IMR-90 (cell line): Measurements from ENCODE around the gene EXT2. TPM values are rescaled to one million over a fixed set of nuclear protein-coding genes. Genes with fewer than 3 reads are reported as not detected.

Experiments
- ATAC-seq: fragments of 200-7000 bp; cut with Tn5 transposase; 2 replicates; pipeline ENCODE4 v1.9.1; 2020; ENCODE audit warnings: low read depth, mild to moderate bottlenecking, moderate library complexity
- BruUV-seq: library from RNA; stranded (reverse); fragments of 400-500 nt; replicated peaks from 2 replicates; lab custom pipeline; 2021; lab: Mats Ljungman, UMichigan
- CTCF ChIA-PET: fragments of 300-600 bp; formaldehyde crosslinking; extraction: SDS; loops from one replicate; lab custom pipeline; 2021; ENCODE audit warnings: antibody characterized with exemption; lab: Yijun Ruan, JAX
- POLR2A ChIA-PET: fragments of 300-600 bp; sonication (Branson Sonifier 250); formaldehyde crosslinking; loops from one replicate; lab custom pipeline; 2022; ENCODE audit warnings: antibody characterized with exemption; ENCODE audit not compliant: unreplicated experiment; lab: Charles Lee
- DNase-seq: peaks from one replicate; pipeline ENCODE4 v3.0.0; 2013
- H2AFZ ChIP-seq: replicated peaks from 2 replicates; pipeline ENCODE3; 2013; ENCODE audit warnings: low read length, mild to moderate bottlenecking; ENCODE audit not compliant: poor library complexity
- H2AK5ac ChIP-seq: 2 replicates; pipeline ENCODE4 v1.6.1; 2013; ENCODE audit warnings: low read depth, low read length, inconsistent platforms
- H2AK9ac ChIP-seq: replicated peaks from 2 replicates; pipeline ENCODE3; 2013; ENCODE audit warnings: mild to moderate bottlenecking, low read depth, low read length, moderate library complexity; ENCODE audit not compliant: poor library complexity
- H2BK120ac ChIP-seq: 2 replicates; pipeline ENCODE4 v1.6.1; 2013; ENCODE audit warnings: low read depth, low read length, inconsistent platforms
- H2BK15ac ChIP-seq: 3 replicates; pipeline ENCODE4 v1.6.1; 2013; ENCODE audit warnings: low read depth, low read length, inconsistent platforms
- H2BK20ac ChIP-seq: 2 replicates; pipeline ENCODE4 v1.6.1; 2013; ENCODE audit warnings: low read depth, mild to moderate bottlenecking, inconsistent platforms, low read length, moderate library complexity
- H2BK5ac ChIP-seq: 2 replicates; pipeline ENCODE4 v1.6.1; 2013; ENCODE audit warnings: mild to moderate bottlenecking, low read depth, low read length, inconsistent platforms; ENCODE audit not compliant: poor library complexity, severe bottlenecking
- H3K14ac ChIP-seq: replicated peaks from 2 replicates; pipeline ENCODE4 v1.6.1; 2013; ENCODE audit warnings: low read depth, low read length, inconsistent platforms
- H3K18ac ChIP-seq: 2 replicates; pipeline ENCODE4 v1.6.1; 2013; ENCODE audit warnings: low read depth, low read length, control low read depth
- H3K23ac ChIP-seq: 2 replicates; pipeline ENCODE4 v1.6.1; 2013; ENCODE audit warnings: low read depth, low read length, inconsistent platforms
- H3K27ac ChIP-seq: 2 replicates; pipeline ENCODE4 v1.5.1; 2013; ENCODE audit warnings: mild to moderate bottlenecking, control low read depth, low read length; ENCODE audit not compliant: insufficient read depth
- H3K27me3 ChIP-seq: 2 replicates; pipeline ENCODE4 v1.6.1; 2013; ENCODE audit warnings: low read length; ENCODE audit not compliant: control insufficient read depth, insufficient read depth
- H3K36me3 ChIP-seq: 2 replicates; pipeline ENCODE4 v1.6.1; 2013; ENCODE audit warnings: low read length, mixed read lengths; ENCODE audit not compliant: control insufficient read depth, insufficient read depth
- H3K4ac ChIP-seq: 2 replicates; pipeline ENCODE4 v1.6.1; 2013; ENCODE audit warnings: low read depth, low read length, inconsistent platforms
- H3K4me1 ChIP-seq: 2 replicates; pipeline ENCODE4 v1.6.1; 2013; ENCODE audit warnings: low read length, mixed read lengths; ENCODE audit not compliant: control insufficient read depth, insufficient read depth
- H3K4me2 ChIP-seq: 2 replicates; pipeline ENCODE4 v1.6.1; 2013; ENCODE audit warnings: low read depth, mild to moderate bottlenecking, control low read depth, low read length, moderate library complexity
- H3K4me3 ChIP-seq: 2 replicates; pipeline ENCODE4 v1.5.1; 2013; ENCODE audit warnings: low read depth, mild to moderate bottlenecking, control low read depth, low read length, moderate library complexity; ENCODE audit not compliant: insufficient read depth
- H3K56ac ChIP-seq: 2 replicates; pipeline ENCODE4 v1.6.1; 2013; ENCODE audit warnings: low read length, inconsistent platforms; ENCODE audit not compliant: insufficient read depth; ENCODE audit errors: extremely low read depth
- H3K79me1 ChIP-seq, 2 experiments: 2 replicates each; pipeline ENCODE4 v1.6.1; 2013; ENCODE audit warnings: low read length in 2 of 2, inconsistent platforms in 1 of 2, low read depth in 1 of 2
- H3K9ac ChIP-seq: 2 replicates; pipeline ENCODE4 v1.6.1; 2013; ENCODE audit warnings: low read depth, low read length, control low read depth
- H3K9me1 ChIP-seq: 2 replicates; pipeline ENCODE4 v1.6.1; 2013; ENCODE audit warnings: low read length, inconsistent platforms; ENCODE audit not compliant: insufficient read depth
- H3K9me3 ChIP-seq: 2 replicates; pipeline ENCODE4 v1.6.1; 2013; ENCODE audit warnings: low read length; ENCODE audit not compliant: control insufficient read depth, insufficient read depth
- H4K20me1 ChIP-seq: 2 replicates; pipeline ENCODE4 v1.6.1; 2013; ENCODE audit warnings: low read length, inconsistent platforms; ENCODE audit not compliant: insufficient read depth
- H4K5ac ChIP-seq: 2 replicates; pipeline ENCODE4 v1.6.1; 2013; ENCODE audit warnings: mild to moderate bottlenecking, low read depth, low read length, control low read depth
- H4K8ac ChIP-seq, 2 experiments: 2 replicates each; pipeline ENCODE4 v1.6.1; 2013; ENCODE audit warnings: low read depth in 2 of 2, low read length in 2 of 2, control low read depth in 1 of 2, inconsistent platforms in 1 of 2
- H4K91ac ChIP-seq: 2 replicates; pipeline ENCODE4 v1.6.1; 2013; ENCODE audit warnings: low read depth, low read length, inconsistent platforms; ENCODE audit not compliant: insufficient read depth
- CEBPB ChIP-seq: IDR thresholded peaks from 2 replicates; pipeline ENCODE4 v1.6.1; 2012; ENCODE audit warnings: low read depth, low read length, improper control_type of control experiment
- WGBS, 2 experiments: methylation state at CpG; one replicate each; pipeline versions ENCODE4 v1.1.5 to v1.1.7; 2013; ENCODE audit warnings: missing lambda C conversion rate in 2 of 2; ENCODE audit not compliant: insufficient read length in 1 of 2; ENCODE audit errors: extremely low coverage in 2 of 2; 5-methylcytosine and 5-hydroxymethylcytosine counted together
- dilution Hi-C: fragments of 300-500 bp; cut with HindIII; formaldehyde crosslinking; loops from one replicate; pipeline ENCODE4 v1.14.3; 2018; ENCODE audit warnings: low sequenced_read_pairs; ENCODE audit not compliant: unreplicated experiment
- in situ Hi-C: fragments of 300-500 bp; cut with MboI; formaldehyde crosslinking; loops from 3 replicates; pipeline ENCODE4 v1.14.3; 2019; ENCODE audit warnings: low sequenced_read_pairs, inconsistent platforms, mixed read lengths
- intact Hi-C: fragments of 100-400 bp; cut with micrococcal nuclease; formaldehyde crosslinking; loops from 2 replicates; pipeline ENCODE4 v1.10.0; 2022
- polyA plus RNA-seq, 3 experiments: library from polyadenylated mRNA; depleted of rRNA; stranded (reverse); fragments of >200 nt; gene quantifications; 2 replicates each; pipeline ENCODE4 v1.2.3, GENCODE V29; 2012; ENCODE audit warnings: low replicate concordance in 1 of 3
- total RNA-seq: library from RNA; depleted of rRNA; stranded (reverse); fragments of >200 nt; gene quantifications from 2 replicates; pipeline ENCODE4 v1.2.3, GENCODE V29; 2012
- TF ChIP-seq, protein P1 (sequence below): conservative IDR thresholded peaks from 2 replicates; pipeline ENCODE4 v1.5.1; 2012; ENCODE audit warnings: mild to moderate bottlenecking, low read depth, low read length, improper control_type of control experiment

The EXT2 gene
- total and polyA plus RNA-seq, 2 of the 4 experiments (the other 2 are of a cell fraction), result 75.0 to 85.3 TPM

DNA sequence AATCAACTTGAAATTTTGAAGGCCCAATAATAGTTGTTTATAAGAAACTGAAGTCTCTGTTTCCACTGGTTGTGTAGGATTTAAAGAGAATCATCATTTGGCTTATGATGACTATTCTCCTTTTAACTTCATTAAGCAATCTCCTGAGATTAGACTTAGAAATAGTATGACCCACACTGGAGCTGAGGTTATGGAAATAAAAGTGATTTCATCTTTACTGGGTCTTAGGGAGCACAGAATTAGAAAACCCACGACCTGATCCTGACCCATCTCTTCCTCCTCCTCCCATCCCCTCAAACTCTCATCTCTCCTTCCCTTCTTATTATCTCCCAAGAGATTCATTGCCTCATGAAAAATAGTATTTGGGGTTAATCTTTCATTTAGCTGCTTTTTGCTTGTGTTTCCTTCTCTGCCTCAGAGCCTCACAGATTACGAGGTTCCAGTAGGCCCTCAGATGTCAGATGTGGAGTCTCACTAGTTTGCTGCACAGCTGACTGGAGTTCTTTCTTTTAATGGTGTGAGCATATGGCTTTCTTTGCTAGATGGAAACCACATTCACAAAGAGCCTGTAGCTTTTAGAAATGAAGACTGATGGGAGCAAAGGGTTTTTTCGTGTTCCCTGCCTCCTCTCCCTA lies 129.5 kb downstream of the EXT2 start:
- peak; percentile 25; the same call in 1 of the 2 replicates for TF ChIP-seq CEBPB
- TF ChIP-seq, protein P1, sequence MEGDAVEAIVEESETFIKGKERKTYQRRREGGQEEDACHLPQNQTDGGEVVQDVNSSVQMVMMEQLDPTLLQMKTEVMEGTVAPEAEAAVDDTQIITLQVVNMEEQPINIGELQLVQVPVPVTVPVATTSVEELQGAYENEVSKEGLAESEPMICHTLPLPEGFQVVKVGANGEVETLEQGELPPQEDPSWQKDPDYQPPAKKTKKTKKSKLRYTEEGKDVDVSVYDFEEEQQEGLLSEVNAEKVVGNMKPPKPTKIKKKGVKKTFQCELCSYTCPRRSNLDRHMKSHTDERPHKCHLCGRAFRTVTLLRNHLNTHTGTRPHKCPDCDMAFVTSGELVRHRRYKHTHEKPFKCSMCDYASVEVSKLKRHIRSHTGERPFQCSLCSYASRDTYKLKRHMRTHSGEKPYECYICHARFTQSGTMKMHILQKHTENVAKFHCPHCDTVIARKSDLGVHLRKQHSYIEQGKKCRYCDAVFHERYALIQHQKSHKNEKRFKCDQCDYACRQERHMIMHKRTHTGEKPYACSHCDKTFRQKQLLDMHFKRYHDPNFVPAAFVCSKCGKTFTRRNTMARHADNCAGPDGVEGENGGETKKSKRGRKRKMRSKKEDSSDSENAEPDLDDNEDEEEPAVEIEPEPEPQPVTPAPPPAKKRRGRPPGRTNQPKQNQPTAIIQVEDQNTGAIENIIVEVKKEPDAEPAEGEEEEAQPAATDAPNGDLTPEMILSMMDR, result no peak
- H3K9me3 ChIP-seq, result no peaks in the 10 kb centered on the region
- no peak overlapping the region for H3K23ac ChIP-seq
- H4K20me1 ChIP-seq, result no peaks in the 10 kb centered on the region
- no peaks in the 10 kb centered on the region for H3K79me1 ChIP-seq
- H3K4me3 ChIP-seq, result no peak overlapping the region
- H3K27ac ChIP-seq, result no peak overlapping the region
- no peak overlapping the region for H3K56ac ChIP-seq
- H3K4me1 ChIP-seq, result peaks cover 14% of the 10 kb centered on the region
- H4K8ac ChIP-seq, result no peak overlapping the region
- H2AK5ac ChIP-seq, result no peak overlapping the region
- no peak overlapping the region for H3K9ac ChIP-seq
- DNase-seq, result no peak
- H2AK9ac ChIP-seq, result no peak overlapping the region
- no peak overlapping the region for H4K91ac ChIP-seq
- H2BK15ac ChIP-seq, result no peak overlapping the region
- dilution Hi-C loops, result no loop called here
- H2BK5ac ChIP-seq, result no peak overlapping the region
- H3K27me3 ChIP-seq, result no peaks in the 10 kb centered on the region
- H4K5ac ChIP-seq, result no peak overlapping the region
- H3K9me1 ChIP-seq, result peaks cover 10% of the 10 kb centered on the region; the same call in 1 of the 2 replicates
- no peaks in the 10 kb centered on the region for H3K36me3 ChIP-seq
- POLR2A ChIA-PET, result interaction anchor here (1.0 kb wide), 1 partner anchor 12 kb away, joined by 6 read pairs; no protein-coding TSS in a partner anchor
- no peak overlapping the region for H3K4me2 ChIP-seq
- ATAC-seq, result no peak
- H2BK120ac ChIP-seq, result no peak overlapping the region
- no peak overlapping the region for H3K14ac ChIP-seq
- in situ Hi-C loops, result no loop called here
- H3K18ac ChIP-seq, result no peak overlapping the region
- H2AFZ ChIP-seq, result no peak overlapping the region
- H2BK20ac ChIP-seq, result no peak overlapping the region
- no TSS peak for BruUV-seq
- H3K4ac ChIP-seq, result no peak overlapping the region
- CTCF ChIA-PET, result no interaction called here
- no CpG with 5 or more reads among the region's 3 CpGs for WGBS, 2 experiments
- intact Hi-C loops, result no loop called here
